AG20443 (cell line): ENCODE measurements around the gene MATN4.
A peak's percentile ranks its signal among the peaks of the same experiment; 100 is the strongest.

Experiments
- DNase-seq: peaks from one replicate; pipeline ENCODE4 v3.0.0; 2012; ENCODE audit warnings: low spot score, mixed read lengths

The MATN4 gene

GRCh38 chr20:45290677-45291355, 17.3 kb downstream of the MATN4 start:
- peak; percentile 88 for DNase-seq

GRCh38 chr20:45289942-45290676, 18.0 kb downstream of the MATN4 start:
- no peak for DNase-seq

- no peak for DNase-seq
These were observed 19.2 kb downstream of the MATN4 start for GRCh38 chr20:45288860-45289259.

GRCh38 chr20:45288376-45288775, 19.7 kb downstream of the MATN4 start:
- no peak for DNase-seq

GRCh38 chr20:45283551-45284057, 24.5 kb downstream of the MATN4 start:
- peak; percentile 24 for DNase-seq

GRCh38 chr20:45282700-45283550, 25.2 kb downstream of the MATN4 start:
- no peak for DNase-seq

- DNase-seq, result no peak
These were observed 28.1 kb downstream of the MATN4 start for GRCh38 chr20:45279992-45280391.

- no peak for DNase-seq
These were observed 32.8 kb downstream of the MATN4 start for GRCh38 chr20:45275338-45275737.

- no peak for DNase-seq
These were observed 38.3 kb downstream of the MATN4 start for GRCh38 chr20:45269754-45270270.

GRCh38 chr20:45269056-45269455, 39.0 kb downstream of the MATN4 start:
- no peak for DNase-seq

- no peak for DNase-seq
These were observed 39.6 kb downstream of the MATN4 start for GRCh38 chr20:45268531-45268930.

GRCh38 chr20:45266977-45267376, 41.1 kb downstream of the MATN4 start:
- DNase-seq, result no peak

GRCh38 chr20:45263556-45264266, 44.4 kb downstream of the MATN4 start:
- no peak for DNase-seq

- no peak for DNase-seq
These were observed 49.4 kb downstream of the MATN4 start for GRCh38 chr20:45258664-45259063.

GRCh38 chr20:45258259-45258658, 49.8 kb downstream of the MATN4 start:
- DNase-seq, result no peak

GRCh38 chr20:45257711-45258110, 50.4 kb downstream of the MATN4 start:
- no peak for DNase-seq

- no peak for DNase-seq
These were observed 50.9 kb downstream of the MATN4 start for GRCh38 chr20:45257161-45257560.

- peak; percentile 57 for DNase-seq
These were observed 53.5 kb downstream of the MATN4 start, which contains the start of gene SLPI for GRCh38 chr20:45254383-45255262. SLPI (minus strand) TSS chr20:45254564; CDS start chr20:45254543, 21 bp downstream.

- no peak for DNase-seq
These were observed 54.8 kb downstream of the MATN4 start for GRCh38 chr20:45253261-45253660.

- DNase-seq, result no peak
These were observed 56.1 kb downstream of the MATN4 start for GRCh38 chr20:45251884-45252560.
